DOHH2 (cell line): ENCODE results near the gene SUGCT.

ENCODE experiments used
- EZH2phosphoT487 ChIP-seq: fragments of 200-600 bp; sonication (generic); IDR thresholded peaks from 2 replicates; pipeline ENCODE4 v1.6.1; 2017; ENCODE audit warnings: borderline replicate concordance, mild to moderate bottlenecking, antibody characterized with exemption, low read length, moderate library complexity, mixed read lengths
- TF ChIP-seq, protein P1 (sequence below): fragments of 200-600 bp; sonication (generic); IDR thresholded peaks from one replicate; pipeline ENCODE4 v1.5.1; 2014; ENCODE audit warnings: antibody characterized with exemption, mild to moderate bottlenecking, low read depth, low read length; ENCODE audit not compliant: poor library complexity, severe bottlenecking

DNA sequence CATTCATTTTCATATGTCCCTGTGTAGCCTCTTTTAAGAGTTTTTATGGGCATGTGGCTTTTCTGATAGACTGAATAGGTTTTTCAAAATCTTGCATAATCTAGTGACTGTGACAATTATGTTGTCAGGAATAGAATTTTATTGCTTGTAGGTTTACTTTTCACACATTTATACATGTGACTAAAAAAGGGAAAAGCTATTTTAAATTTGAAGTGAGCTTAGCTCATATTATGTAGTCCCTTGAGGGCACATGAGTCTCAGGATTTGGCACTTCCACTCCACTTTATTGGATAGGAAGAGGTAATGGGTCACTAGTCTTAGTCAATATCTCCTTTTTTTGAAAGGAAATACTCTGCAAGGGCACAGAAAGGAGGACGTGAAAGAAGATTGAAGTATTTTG is 247.3 kb downstream of the SUGCT start:
- TF ChIP-seq, protein P1, sequence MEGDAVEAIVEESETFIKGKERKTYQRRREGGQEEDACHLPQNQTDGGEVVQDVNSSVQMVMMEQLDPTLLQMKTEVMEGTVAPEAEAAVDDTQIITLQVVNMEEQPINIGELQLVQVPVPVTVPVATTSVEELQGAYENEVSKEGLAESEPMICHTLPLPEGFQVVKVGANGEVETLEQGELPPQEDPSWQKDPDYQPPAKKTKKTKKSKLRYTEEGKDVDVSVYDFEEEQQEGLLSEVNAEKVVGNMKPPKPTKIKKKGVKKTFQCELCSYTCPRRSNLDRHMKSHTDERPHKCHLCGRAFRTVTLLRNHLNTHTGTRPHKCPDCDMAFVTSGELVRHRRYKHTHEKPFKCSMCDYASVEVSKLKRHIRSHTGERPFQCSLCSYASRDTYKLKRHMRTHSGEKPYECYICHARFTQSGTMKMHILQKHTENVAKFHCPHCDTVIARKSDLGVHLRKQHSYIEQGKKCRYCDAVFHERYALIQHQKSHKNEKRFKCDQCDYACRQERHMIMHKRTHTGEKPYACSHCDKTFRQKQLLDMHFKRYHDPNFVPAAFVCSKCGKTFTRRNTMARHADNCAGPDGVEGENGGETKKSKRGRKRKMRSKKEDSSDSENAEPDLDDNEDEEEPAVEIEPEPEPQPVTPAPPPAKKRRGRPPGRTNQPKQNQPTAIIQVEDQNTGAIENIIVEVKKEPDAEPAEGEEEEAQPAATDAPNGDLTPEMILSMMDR: no peak
- no peak for TF ChIP-seq EZH2phosphoT487
